Epithelial cell of proximal tubule (primary cell): ENCODE measurements around the gene SRI. TPM values are rescaled to one million over a fixed set of nuclear protein-coding genes. Genes with fewer than 3 reads are reported as not detected.
"Not testable (repeated sequence)": the region's sequence is repeated elsewhere in the genome, so short reads cannot be mapped to it uniquely, and the experiment has no call there.

Experiments used
- DNase-seq: peaks from one replicate; pipeline ENCODE4 v3.0.0-alpha.2; 2011; ENCODE audit warnings: low read depth
- H3K4me3 ChIP-seq: 2 replicates; pipeline ENCODE4 v1.5.1; 2011; ENCODE audit warnings: low read depth, mild to moderate bottlenecking, low read length
- total RNA-seq: library from RNA; depleted of rRNA; stranded (reverse); fragments of >200 nt; gene quantifications from 2 replicates; pipeline ENCODE4 v1.2.3, GENCODE V29; 2015
- TF ChIP-seq, protein P1 (sequence below): conservative IDR thresholded peaks from 2 replicates; pipeline ENCODE4 v1.5.1; 2012; ENCODE audit warnings: low read depth, mild to moderate bottlenecking, low read length

The SRI gene, protein sequence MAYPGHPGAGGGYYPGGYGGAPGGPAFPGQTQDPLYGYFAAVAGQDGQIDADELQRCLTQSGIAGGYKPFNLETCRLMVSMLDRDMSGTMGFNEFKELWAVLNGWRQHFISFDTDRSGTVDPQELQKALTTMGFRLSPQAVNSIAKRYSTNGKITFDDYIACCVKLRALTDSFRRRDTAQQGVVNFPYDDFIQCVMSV
- 92.0 and 154 TPM in 2 replicates for total RNA-seq

DNA sequence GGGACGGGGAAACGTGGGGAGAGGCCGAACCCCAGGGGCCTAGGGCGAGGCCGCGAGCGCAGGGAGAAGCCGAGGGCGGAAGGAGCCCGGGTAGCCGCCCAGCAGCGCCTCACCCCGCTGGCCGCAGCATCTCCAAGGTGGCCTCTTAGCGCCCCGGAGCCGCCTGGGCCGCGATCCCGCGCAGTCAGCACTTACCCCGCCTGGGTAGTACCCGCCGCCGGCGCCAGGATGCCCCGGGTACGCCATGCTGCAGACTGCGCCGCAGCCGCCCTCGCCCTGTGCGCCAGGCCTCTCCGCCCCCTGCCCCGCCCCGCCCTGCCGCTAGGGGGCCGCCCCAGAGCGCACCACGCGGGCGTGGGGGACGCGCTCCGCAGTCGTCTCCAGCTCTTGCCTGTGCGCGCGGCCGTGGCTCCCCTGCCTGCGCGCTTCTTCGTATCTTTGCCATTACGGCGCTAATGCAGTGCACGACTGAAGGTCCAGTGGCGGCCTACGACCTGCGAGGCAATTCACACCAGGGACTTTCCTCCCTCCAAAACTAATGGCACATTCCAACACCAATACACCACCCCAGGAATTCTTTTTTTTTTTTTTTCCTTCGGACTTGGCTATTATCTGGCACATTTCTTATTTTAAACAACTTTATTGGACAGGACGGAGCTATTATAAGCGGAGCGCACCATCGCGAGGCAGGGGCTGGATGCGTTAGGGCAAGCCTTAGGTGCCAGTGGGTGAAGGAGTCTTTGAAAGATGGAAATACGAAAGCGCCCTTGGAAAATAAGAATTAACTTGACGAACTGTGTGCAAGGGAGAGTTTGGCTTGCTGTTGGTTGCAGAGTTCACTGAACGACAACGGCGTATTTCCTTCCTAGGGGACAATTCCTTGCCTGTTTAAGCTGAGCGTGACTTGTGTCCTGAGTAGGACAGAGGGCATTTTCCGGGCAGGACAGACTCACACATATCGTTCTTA is at the start of gene SRI:
TSS of gene SRI (minus strand) at position 258 of the 967 bp plus-strand sequence. CDS start at position 246, 12 bp downstream.
- TF ChIP-seq, protein P1, sequence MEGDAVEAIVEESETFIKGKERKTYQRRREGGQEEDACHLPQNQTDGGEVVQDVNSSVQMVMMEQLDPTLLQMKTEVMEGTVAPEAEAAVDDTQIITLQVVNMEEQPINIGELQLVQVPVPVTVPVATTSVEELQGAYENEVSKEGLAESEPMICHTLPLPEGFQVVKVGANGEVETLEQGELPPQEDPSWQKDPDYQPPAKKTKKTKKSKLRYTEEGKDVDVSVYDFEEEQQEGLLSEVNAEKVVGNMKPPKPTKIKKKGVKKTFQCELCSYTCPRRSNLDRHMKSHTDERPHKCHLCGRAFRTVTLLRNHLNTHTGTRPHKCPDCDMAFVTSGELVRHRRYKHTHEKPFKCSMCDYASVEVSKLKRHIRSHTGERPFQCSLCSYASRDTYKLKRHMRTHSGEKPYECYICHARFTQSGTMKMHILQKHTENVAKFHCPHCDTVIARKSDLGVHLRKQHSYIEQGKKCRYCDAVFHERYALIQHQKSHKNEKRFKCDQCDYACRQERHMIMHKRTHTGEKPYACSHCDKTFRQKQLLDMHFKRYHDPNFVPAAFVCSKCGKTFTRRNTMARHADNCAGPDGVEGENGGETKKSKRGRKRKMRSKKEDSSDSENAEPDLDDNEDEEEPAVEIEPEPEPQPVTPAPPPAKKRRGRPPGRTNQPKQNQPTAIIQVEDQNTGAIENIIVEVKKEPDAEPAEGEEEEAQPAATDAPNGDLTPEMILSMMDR: peak; percentile 65
- H3K4me3 ChIP-seq: peak within 1 kb of the TSS; percentile 95
- DNase-seq: no peak

DNA sequence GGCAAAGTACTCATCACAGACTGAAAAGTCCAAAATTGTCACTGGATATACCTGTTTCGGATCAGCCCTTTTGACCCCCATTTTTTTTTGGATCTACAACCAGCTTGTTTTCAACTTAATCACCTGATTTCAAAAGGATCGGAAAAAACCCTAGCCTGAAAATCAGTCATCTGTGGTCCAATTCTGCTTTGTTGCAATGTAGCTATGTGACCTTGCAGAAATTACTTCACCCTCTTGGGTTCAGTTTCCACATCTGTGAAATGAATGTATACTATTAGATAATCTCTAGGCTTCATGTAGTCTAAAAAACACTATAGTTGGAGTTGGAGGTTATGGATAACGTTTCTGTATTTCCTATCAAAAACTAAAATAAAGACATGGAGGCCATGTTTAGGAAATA is 49.7 kb upstream of the SRI start:
- no peak overlapping the region for H3K4me3 ChIP-seq

DNA sequence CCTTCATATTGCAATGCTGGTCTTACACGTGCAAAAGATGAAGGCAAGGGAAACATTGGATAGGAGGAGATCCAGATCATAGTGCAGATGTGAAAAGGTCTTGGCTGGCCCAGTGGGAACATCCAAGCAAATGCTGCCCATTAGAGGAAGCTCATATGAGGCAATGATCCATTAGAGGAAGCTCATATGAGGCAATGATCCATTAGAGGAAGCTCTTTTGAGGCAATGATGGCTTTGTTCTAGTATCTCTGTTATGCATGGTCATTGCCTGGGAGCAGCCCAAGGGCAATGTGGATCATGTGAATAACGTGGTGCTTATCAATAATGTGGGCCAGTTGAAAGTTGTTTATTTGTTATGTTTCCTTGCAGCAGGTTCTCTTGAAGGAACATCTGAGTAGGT is 49.0 kb upstream of the SRI start:
- TF ChIP-seq, protein P1: no peak
- no peak for DNase-seq
- no peak overlapping the region for H3K4me3 ChIP-seq

More for the DNA sequence above, 49.7 kb upstream of the SRI start:
- TF ChIP-seq, protein P1: no peak
- no peak for DNase-seq

DNA sequence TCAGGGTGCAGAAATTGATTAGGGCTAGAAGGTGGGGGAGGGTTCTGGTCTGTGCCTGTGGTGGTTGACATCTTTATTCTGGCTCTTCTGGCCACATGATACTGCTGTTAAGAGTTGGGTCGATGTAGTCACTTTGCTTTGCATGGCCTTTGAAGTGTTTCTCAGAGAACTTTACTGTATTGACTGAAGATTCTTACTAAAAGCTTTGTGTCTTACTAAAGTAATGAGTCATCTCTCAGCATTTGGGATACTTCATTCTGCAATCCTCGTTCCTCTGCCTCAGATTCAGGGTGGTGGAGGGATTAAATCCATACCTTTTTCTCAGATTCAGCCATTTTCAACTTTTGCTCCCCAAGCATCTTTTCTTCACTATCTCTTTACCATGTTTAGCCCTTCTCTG is 48.2 kb upstream of the SRI start:
- TF ChIP-seq, protein P1: no peak
- no peak overlapping the region for H3K4me3 ChIP-seq
- no peak for DNase-seq

DNA sequence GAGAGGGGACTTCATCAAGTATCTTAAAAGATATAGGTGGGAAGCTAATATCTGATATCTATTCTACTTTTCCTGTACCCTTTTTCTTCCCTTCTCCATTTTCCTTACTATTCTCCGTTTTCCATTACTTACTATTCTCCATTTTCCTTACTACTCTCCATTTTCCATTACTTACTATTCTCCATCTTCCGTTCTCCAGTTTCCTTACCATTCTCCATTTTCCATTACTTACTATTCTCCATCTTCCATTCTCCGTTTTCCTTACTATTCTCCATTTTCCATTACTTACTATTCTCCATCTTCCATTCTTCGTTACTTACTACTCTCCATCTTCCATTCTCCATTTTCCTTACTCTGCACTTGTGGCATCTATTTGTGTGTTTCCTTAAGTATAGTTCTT is 47.6 kb upstream of the SRI start:
- TF ChIP-seq, protein P1: no peak
- DNase-seq: no peak
- no peak overlapping the region for H3K4me3 ChIP-seq

DNA sequence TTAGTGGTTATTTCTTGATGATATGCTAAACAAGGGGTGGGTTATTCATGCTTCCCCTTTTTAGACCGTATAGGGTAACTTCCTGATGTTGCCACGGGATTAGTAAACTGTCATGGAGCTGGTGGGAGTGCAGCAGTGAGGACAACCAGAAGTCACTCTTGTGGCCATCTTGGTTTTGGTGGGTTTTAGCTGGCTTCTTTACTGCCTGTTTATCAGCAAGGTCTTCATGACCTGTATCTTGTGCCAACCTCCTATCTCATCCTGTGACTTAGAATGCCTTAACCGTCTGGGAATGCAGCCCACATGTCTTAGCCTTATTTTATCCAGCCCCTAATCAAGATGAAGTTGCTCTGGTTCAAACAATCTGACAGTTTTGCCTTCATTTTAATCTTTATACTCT is 45.1 kb upstream of the SRI start:
- not testable (repeated sequence) for H3K4me3 ChIP-seq, DNase-seq

DNA sequence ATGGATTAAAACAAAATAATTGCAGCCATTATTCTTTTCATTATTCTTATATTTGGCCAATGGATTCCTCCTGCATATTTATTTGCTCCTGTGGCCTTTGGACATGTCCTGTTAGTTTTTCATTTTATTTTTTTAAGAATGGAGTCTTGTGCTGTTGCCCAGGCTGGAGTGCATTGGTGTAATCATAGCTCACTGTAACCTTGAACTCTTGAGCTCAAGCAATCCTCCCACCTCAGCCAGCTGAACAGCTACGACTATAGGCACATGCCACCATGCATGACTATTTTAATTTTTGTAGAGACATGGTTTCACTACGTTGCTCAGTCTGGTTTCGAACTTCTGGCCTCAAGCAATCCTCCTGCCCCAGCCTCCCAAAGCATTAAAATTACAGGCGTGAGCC is 42.7 kb upstream of the SRI start:
- TF ChIP-seq, protein P1: no peak
- no peak for DNase-seq

More for the DNA sequence above, 42.7 kb upstream of the SRI start:
- H3K4me3 ChIP-seq: no peak overlapping the region
